Fibroblast of lung (primary cell): ENCODE data around the gene RGS3.

Experiments
- EZH2 ChIP-seq: IDR thresholded peaks from 2 replicates; pipeline ENCODE4 v1.5.1; 2012; ENCODE audit warnings: low read length, control low read depth, mild to moderate bottlenecking; ENCODE audit errors: missing control alignments
- TF ChIP-seq, protein P1 (sequence below), 2 donors: IDR thresholded peaks in 1 of 2; conservative IDR thresholded peaks in 1 of 2; 1 replicate in 1 of 2; 2 replicates in 1 of 2; pipeline ENCODE4 v1.5.1; 2011 to 2012; ENCODE audit warnings: low read length in 2 of 2, control low read depth in 1 of 2, inconsistent platforms in 1 of 2, low read depth in 1 of 2, mild to moderate bottlenecking in 1 of 2

DNA sequence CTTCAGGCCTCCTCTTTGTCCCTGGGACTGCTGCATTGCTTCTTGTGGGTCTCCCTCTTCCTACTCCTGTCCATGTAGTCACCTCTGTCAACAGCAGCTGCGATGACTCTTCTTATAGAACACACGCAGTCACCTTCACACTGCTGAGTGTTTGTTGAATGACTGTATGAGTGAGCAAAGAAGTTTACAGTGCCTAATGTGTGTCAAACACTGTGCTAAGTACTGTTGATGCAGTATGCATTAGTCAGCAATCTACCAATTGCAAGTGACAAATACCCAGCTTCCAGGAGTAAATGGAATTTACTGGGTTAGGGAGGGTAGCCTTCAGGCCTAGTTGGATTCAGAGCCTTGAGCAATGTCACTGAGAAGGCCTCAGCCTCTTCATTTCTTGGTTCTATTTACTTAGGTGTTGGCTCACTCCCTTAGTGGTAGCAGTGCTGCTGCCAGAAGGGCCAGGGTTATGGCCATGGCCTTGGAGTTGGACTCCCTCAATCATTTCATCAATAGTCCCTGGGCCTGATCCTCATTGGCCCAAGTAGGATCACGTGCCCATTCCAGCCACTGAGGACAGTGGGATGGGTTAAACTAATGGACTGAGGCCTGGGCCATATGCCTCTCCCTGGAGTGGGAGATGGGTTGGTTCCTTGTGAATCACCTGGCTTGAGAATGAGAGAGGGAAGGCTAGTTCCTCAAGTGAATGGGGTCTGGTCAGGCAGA is 93.5 kb downstream of the RGS3 start:
- TF ChIP-seq, protein P1, sequence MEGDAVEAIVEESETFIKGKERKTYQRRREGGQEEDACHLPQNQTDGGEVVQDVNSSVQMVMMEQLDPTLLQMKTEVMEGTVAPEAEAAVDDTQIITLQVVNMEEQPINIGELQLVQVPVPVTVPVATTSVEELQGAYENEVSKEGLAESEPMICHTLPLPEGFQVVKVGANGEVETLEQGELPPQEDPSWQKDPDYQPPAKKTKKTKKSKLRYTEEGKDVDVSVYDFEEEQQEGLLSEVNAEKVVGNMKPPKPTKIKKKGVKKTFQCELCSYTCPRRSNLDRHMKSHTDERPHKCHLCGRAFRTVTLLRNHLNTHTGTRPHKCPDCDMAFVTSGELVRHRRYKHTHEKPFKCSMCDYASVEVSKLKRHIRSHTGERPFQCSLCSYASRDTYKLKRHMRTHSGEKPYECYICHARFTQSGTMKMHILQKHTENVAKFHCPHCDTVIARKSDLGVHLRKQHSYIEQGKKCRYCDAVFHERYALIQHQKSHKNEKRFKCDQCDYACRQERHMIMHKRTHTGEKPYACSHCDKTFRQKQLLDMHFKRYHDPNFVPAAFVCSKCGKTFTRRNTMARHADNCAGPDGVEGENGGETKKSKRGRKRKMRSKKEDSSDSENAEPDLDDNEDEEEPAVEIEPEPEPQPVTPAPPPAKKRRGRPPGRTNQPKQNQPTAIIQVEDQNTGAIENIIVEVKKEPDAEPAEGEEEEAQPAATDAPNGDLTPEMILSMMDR (conservative IDR thresholded peaks at IDR 0.05 in 1 of 2, IDR thresholded peaks at IDR 0.05 in 1 of 2; ENCODE audit: low read depth in 1 of 2, low read length in 2 of 2): no peak
- no peak for TF ChIP-seq EZH2
